OCI-LY3 (cell line): Measurements from ENCODE around the gene SLC15A1.

Source experiments
- H2AFZ ChIP-seq: fragments of 200-600, 300-600 bp; shearing (Covaris generic); 2 replicates; pipeline ENCODE4 v1.6.0; 2014; ENCODE audit warnings: antibody characterized with exemption, low read depth, low read length
- H3K27ac ChIP-seq: fragments of 200-600, 300-600 bp; sonication (generic); 2 replicates; pipeline ENCODE4 v1.5.1; 2014; ENCODE audit warnings: mild to moderate bottlenecking, low read length, moderate library complexity, mixed read lengths
- H3K27me3 ChIP-seq: fragments of 200-600, 300-600 bp; sonication (generic); 2 replicates; pipeline ENCODE4 v1.6.1; 2014; ENCODE audit warnings: low read depth, low read length, mixed read lengths
- H3K36me3 ChIP-seq: fragments of 200-600, 300-600 bp; sonication (generic); replicated peaks from 2 replicates; pipeline ENCODE3; 2014; ENCODE audit warnings: low read depth, low read length, mixed read lengths
- H3K4me1 ChIP-seq: fragments of 300-600, 200-600 bp; sonication (generic); 2 replicates; pipeline ENCODE4 v1.6.1; 2014; ENCODE audit warnings: low read length, mixed read lengths
- H3K4me2 ChIP-seq: fragments of 200-600, 300-600 bp; sonication (generic); 2 replicates; pipeline ENCODE4 v1.6.1; 2014; ENCODE audit warnings: low read length, mixed read lengths
- H3K4me3 ChIP-seq: fragments of 300-600, 200-600 bp; sonication (generic); 2 replicates; pipeline ENCODE4 v1.5.1; 2014; ENCODE audit warnings: antibody characterized with exemption, mild to moderate bottlenecking, low read length, moderate library complexity
- H3K79me2 ChIP-seq: fragments of 300-600, 200-600 bp; shearing (Covaris generic); 2 replicates; pipeline ENCODE4 v1.6.1; 2014; ENCODE audit warnings: mild to moderate bottlenecking, low read length, mixed read lengths
- H3K9ac ChIP-seq: fragments of 300-600, 200-600 bp; shearing (Covaris generic); 2 replicates; pipeline ENCODE4 v1.6.0; 2014; ENCODE audit warnings: mild to moderate bottlenecking, low read length, moderate library complexity
- H3K9me3 ChIP-seq: fragments of 200-600, 300-600 bp; shearing (Covaris generic); 2 replicates; pipeline ENCODE4 v1.6.1; 2014; ENCODE audit warnings: low read length, mixed read lengths; ENCODE audit not compliant: insufficient read depth
- H4K20me1 ChIP-seq: fragments of 200-600, 300-600 bp; sonication (generic); 2 replicates; pipeline ENCODE4 v1.6.1; 2016; ENCODE audit warnings: low read length, mixed read lengths; ENCODE audit not compliant: insufficient read depth
- CTCF ChIP-seq: fragments of 200-600, 300-600 bp; sonication (generic); IDR thresholded peaks from 2 replicates; pipeline ENCODE4 v1.5.1; 2014; ENCODE audit warnings: antibody characterized with exemption, low read length, low read depth
- EZH2phosphoT487 ChIP-seq: fragments of 200-600 bp; shearing (Covaris generic); IDR thresholded peaks from 2 replicates; pipeline ENCODE4 v1.6.1; 2018; ENCODE audit warnings: antibody characterized with exemption, mixed run types, low read depth

The SLC15A1 gene

DNA sequence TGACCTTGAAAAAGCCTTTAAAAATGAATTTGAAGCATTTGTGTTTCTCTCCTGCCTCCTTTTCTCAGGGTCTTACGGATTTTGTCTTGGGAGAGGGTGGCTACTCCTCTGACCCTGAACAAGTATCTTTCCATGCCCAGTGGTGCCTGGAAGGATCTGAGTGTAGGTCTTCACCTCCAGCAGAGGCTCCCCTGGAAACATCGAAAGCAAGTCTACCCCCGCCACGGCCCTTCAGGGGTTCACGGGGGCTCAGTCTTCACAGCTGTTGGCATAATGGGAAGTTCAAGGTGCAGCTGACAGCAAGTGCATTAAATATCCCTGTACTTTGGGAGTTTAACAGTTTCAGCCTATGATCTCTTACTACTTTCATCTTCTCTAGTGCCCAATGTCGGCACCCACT is 42.7 kb upstream of the SLC15A1 start:
- H3K79me2 ChIP-seq: no peaks in the 10 kb centered on the region
- no peak overlapping the region for H3K4me2 ChIP-seq
- H4K20me1 ChIP-seq: no peaks in the 10 kb centered on the region
- H3K4me3 ChIP-seq: no peak overlapping the region
- H3K9ac ChIP-seq: no peak overlapping the region
- no peak overlapping the region for H2AFZ ChIP-seq
- TF ChIP-seq CTCF (no peak), EZH2phosphoT487 (no peak)
- no peaks in the 10 kb centered on the region for H3K27me3 ChIP-seq
- H3K36me3 ChIP-seq: no peaks in the 10 kb centered on the region
- no peak overlapping the region for H3K27ac ChIP-seq
- no peaks in the 10 kb centered on the region for H3K4me1 ChIP-seq
- no peaks in the 10 kb centered on the region for H3K9me3 ChIP-seq

GRCh38 chr13:98794498-98794897 is 42.0 kb upstream of the SLC15A1 start:
- no peak overlapping the region for H3K4me3 ChIP-seq
- no peaks in the 10 kb centered on the region for H3K9me3 ChIP-seq
- no peak overlapping the region for H3K4me2 ChIP-seq
- no peak overlapping the region for H2AFZ ChIP-seq
- no peak for TF ChIP-seq CTCF
- TF ChIP-seq EZH2phosphoT487: no peak
- no peaks in the 10 kb centered on the region for H3K36me3 ChIP-seq
- H3K27ac ChIP-seq: no peak overlapping the region
- H3K9ac ChIP-seq: no peak overlapping the region
- H4K20me1 ChIP-seq: no peaks in the 10 kb centered on the region
- H3K4me1 ChIP-seq: no peaks in the 10 kb centered on the region
- H3K79me2 ChIP-seq: no peaks in the 10 kb centered on the region
- no peaks in the 10 kb centered on the region for H3K27me3 ChIP-seq

GRCh38 chr13:98792785-98793495 is 40.5 kb upstream of the SLC15A1 start:
- Histone ChIP-seq H3K79me2 (no peaks in the 10 kb centered on the region), H3K9me3 (no peaks in the 10 kb centered on the region), H2AFZ (no peak overlapping the region), H3K4me2 (no peak overlapping the region), H4K20me1 (no peaks in the 10 kb centered on the region), H3K4me3 (no peak overlapping the region), H3K27me3 (peaks cover 5% of the 10 kb centered on the region), H3K27ac (no peak overlapping the region), H3K4me1 (no peaks in the 10 kb centered on the region), H3K9ac (no peak overlapping the region), H3K36me3 (no peaks in the 10 kb centered on the region)
- no peak for TF ChIP-seq CTCF
- no peak for TF ChIP-seq EZH2phosphoT487

GRCh38 chr13:98792321-98792720 is 39.8 kb upstream of the SLC15A1 start:
- Histone ChIP-seq H3K27ac (no peak overlapping the region), H3K9me3 (no peaks in the 10 kb centered on the region), H2AFZ (no peak overlapping the region), H3K4me3 (no peak overlapping the region), H3K79me2 (no peaks in the 10 kb centered on the region), H3K36me3 (no peaks in the 10 kb centered on the region), H3K9ac (no peak overlapping the region), H3K27me3 (peaks cover 11% of the 10 kb centered on the region), H3K4me1 (no peaks in the 10 kb centered on the region), H4K20me1 (no peaks in the 10 kb centered on the region), H3K4me2 (no peak overlapping the region)
- TF ChIP-seq EZH2phosphoT487 (no peak), CTCF (no peak)
